ENCODE measurements around the gene TSPAN4.

DNA sequence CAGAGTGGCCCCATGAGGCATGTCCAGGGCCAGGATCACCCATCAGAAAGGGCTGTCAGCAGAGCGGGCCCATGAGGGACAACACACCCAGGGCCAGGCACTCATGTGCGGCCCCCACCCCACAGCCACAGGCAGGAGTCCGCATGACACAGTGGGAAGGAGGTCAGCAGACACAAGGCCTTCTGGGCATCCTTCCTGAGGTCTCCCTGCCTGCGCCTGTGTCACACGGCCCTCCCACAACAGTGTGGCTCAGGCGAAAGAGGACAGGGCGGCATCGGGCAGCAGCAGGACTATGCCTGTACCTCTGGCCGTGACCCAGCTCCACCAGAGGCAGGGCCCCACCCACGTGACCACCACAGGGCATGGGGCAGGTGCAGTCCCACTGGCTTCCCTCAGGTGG is 40.9 kb downstream of the TSPAN4 start:
- TF ChIP-seq CTCF (conservative IDR thresholded peaks at IDR 0.05; ENCODE audit: low read length) (no peak), EZH2phosphoT487 (IDR thresholded peaks at IDR 0.05; ENCODE audit: borderline replicate concordance, low read depth, low read length) (no peak)

Data from OCI-LY7 (cell line).